Neural cell (in vitro differentiated cells): ENCODE measurements around the gene ZNF10.

Source experiments
- CTCF ChIP-seq: fragments of 450-650 bp; IDR thresholded peaks from 2 replicates; pipeline ENCODE4 v1.5.1; 2014; ENCODE audit warnings: antibody characterized with exemption, mild to moderate bottlenecking, moderate library complexity; ENCODE audit not compliant: poor library complexity, severe bottlenecking
- EP300 ChIP-seq: fragments of 450-650 bp; conservative IDR thresholded peaks from 2 replicates; pipeline ENCODE4 v1.6.1; 2014; ENCODE audit warnings: antibody characterized with exemption, mild to moderate bottlenecking, moderate library complexity; ENCODE audit not compliant: poor library complexity, severe bottlenecking
- EZH2 ChIP-seq: fragments of 200-600, 300-800 bp; shearing (Covaris generic), sonication (generic); IDR thresholded peaks from 2 replicates; pipeline ENCODE4 v1.6.1; 2014; ENCODE audit warnings: antibody characterized with exemption, low read length, borderline replicate concordance, mild to moderate bottlenecking; ENCODE audit not compliant: insufficient read depth, poor library complexity, severe bottlenecking
- POLR2AphosphoS5 ChIP-seq: IDR thresholded peaks from 2 replicates; pipeline ENCODE4 v1.6.1; 2012
- REST ChIP-seq: IDR thresholded peaks from 2 replicates; pipeline ENCODE4 v1.6.1; 2012; ENCODE audit warnings: borderline replicate concordance
- TAF1 ChIP-seq: IDR thresholded peaks from 2 replicates; pipeline ENCODE4 v1.6.1; 2012; ENCODE audit warnings: low read depth

GRCh38 chr12:133107121-133107520 lies 23.3 kb upstream of the ZNF10 start:
- TF ChIP-seq CTCF = no peak
- TF ChIP-seq EP300 = no peak
- TF ChIP-seq REST = no peak
- no peak for TF ChIP-seq POLR2AphosphoS5
- no peak for TF ChIP-seq EZH2
- TF ChIP-seq TAF1 = no peak
